ENCODE data around the gene KCNJ2.

The KCNJ2 gene

DNA sequence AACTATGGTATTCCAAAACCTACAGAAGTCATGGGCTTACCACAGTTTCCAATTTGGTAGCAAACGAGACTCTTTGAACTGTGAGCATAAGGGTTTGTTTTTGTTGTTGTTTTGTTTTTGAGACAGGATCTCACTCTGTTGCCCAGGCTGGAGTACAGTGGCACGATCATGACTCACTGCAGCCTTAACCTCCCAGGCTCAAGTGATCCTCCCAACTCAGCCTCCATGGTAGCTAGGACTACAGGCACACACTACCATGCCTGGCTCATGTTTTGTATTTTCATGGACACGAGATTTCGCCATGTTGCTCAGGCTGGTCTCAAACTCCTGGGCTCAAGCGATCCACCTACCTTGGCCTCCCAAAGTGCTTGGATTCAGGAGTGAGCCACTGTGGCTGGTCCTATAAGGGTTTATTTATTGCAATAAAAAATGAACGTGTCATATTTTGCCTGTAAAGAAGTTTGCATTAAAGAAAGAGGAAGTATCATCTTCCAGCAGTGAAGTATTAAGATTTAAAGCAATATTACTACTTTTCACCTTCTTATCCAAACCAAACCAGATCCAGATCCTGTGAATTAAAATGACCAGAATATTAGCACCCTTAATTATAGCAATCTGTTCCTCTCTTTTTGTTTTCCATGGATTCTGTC lies 37.2 kb downstream of the KCNJ2 start:
- DNase-seq: no peak

DNA sequence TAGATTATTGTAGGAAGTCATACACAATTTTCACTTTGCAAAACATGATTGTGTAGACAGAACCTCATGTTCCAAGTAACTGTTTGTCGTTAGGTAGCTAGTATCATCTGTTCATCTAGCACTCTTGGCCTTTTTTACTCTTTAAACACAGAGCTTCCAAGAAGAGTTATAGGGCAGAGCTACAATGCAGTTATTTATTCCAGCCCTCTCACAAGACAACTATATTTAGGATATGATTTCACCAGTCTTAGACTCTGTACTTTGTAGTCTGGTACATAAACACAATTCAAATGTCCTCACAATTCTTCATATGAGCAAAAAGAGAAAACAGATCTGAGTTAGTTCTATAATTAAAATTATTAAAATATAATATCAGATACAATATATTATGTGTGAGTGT lies 37.9 kb downstream of the KCNJ2 start:
- no peak for DNase-seq

DNA sequence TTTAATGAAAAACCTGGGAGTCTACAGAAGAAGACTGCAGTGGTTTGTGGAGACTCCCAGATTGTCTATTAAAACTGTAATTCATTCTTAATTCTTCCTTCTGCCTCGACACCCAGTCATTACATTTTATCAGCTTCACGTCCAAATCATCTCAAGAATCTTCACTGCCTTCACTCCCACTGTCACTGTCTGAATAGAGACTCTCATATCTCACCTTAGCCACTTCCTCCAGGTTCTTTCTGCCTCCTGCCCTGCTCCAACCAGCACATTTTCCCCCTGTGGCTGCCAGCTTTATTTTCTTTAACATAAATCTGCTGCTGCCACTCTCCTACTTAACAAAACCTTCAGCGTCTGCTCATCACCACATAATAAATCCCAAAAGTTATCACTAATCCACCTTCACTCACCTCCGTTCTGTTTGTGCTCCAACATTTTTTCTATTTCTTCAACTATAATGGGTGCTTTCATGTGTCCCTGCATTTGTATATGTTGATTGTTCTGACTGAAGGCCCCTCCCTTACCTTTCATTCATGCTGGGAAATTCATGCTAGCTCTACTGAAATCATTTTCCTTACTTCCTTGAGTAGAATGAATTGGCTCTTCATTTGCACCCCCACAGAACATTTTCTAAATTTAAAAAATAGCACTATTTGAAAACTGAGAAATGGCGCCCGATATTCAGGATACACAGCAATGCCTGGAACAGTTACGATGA lies 38.9 kb downstream of the KCNJ2 start:
- DNase-seq: no peak

DNA sequence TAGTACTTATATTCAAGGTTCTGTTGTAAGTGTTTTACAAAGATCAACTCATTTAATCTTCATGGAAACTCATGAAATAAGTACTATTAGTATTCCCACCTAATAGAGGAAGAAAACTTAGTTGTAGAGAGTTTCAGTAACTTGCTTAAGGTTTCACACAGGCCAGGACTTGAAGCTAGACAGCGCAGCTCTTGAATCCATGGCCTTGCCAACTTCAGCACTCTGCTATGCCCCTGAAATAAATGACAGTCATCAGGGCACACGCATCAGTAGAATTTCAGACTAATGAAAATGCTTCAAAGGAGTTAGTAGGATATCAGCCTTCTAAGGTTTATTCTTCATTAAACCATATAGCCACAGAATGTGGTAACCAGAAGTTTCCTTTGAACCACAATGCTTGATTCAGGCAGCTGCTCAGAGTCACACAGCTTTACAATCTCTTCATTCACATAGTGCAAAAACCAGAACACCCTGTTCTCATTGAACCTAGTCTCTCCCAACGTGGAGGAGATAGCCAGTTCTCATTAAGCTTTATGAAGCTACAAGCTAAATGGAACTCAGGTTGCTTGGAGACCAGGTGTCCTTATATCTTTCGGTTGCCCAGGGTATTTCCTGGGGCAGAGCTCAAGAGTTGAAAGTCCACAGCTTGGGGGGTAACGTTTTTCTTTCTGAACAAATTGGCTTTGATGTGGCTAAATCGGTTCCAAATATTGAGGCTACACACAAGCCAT lies 39.7 kb downstream of the KCNJ2 start:
- DNase-seq: no peak

DNA sequence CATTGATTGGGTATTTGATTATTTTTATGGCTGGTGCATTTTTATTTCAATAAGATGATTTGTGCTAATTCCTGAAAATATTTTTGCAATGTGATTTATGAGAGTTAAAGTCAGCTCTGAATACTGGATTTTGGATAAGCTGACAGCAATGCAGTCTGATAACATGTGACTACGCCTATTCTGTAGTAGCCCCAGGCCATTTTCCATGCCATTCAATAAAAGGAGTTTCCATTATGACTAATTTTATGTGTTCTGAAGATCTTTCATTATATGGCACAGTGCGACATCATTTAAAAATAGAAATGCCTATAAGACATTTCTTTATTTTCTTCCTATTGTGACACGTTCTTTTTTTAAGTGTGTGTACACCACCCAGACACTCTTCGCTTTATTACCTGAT lies 46.3 kb downstream of the KCNJ2 start:
- DNase-seq: no peak

DNA sequence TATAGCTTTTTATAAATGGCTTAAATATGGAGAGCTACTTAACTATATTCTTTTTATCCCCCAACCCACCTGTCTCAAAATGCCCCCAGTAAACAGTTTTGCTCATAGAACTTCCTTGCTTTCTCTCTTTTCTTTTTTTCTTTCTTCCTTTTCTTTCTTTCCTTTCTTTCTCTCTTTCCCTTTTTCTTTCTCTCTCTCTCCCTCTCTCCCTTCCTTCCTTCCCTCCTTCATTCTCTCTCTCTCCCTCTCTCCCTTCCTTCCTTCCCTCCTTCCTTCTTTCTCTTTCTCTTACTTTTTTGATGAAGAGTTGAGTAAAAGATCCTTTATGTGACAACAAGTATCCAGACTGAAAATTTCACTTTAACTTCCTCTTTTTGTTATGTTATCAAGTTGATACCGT lies 48.2 kb downstream of the KCNJ2 start:
- DNase-seq: no peak

DNA sequence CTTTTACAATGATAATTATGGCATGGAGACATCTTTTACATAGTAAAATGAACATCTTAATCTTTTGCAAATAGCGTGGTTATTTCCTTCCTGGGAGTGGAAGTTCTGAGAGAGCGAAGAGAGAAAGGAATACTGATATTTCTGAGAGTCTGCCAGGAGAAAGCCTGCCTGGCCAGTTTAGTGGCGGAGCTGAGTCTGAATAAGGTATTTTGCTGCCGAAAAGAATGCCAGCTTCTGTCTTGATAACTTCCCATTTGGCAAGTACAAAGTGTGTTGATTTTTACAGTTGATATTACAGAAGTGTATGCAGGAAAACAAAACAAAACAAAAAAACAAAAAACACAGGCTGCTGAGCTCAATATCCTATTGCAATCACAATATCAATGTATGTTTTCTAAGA lies 55.9 kb downstream of the KCNJ2 start:
- DNase-seq: no peak

Data from DMS153 (cell line).